GM23338 (cell line): ENCODE data around the gene ENTHD1. TPM values are rescaled to one million over a fixed set of nuclear protein-coding genes. Genes with fewer than 3 reads are reported as not detected.

Source experiments
- ATAC-seq: fragments of 200-7000 bp; cut with Tn5 transposase; 3 replicates; pipeline ENCODE4 v1.9.1; 2020
- DNase-seq: peaks from one replicate; pipeline ENCODE4 v3.0.0-alpha.2; 2015; ENCODE audit warnings: low spot score
- H2AFZ ChIP-seq: fragments of 200-600 bp; sonication (generic); 2 replicates; pipeline ENCODE4 v1.8.0; 2016; ENCODE audit warnings: antibody characterized with exemption, mild to moderate bottlenecking, moderate library complexity
- H3F3A ChIP-seq: fragments of 200-600 bp; sonication (generic); replicated peaks from 2 replicates; pipeline ENCODE4 v1.8.0; 2017; ENCODE audit warnings: antibody characterized with exemption, mixed run types, low read depth
- H3K27ac ChIP-seq: fragments of 200-600 bp; sonication (generic); 2 replicates; pipeline ENCODE4 v1.6.1; 2016; ENCODE audit warnings: low read depth
- H3K27me3 ChIP-seq: fragments of 200-600 bp; sonication (generic); 2 replicates; pipeline ENCODE4 v1.8.0; 2016; ENCODE audit warnings: mild to moderate bottlenecking, mixed run types, moderate library complexity; ENCODE audit not compliant: insufficient read depth
- H3K36me3 ChIP-seq: fragments of 200-600 bp; sonication (generic); 2 replicates; pipeline ENCODE4 v1.8.0; 2016; ENCODE audit warnings: mild to moderate bottlenecking; ENCODE audit not compliant: insufficient read depth
- H3K4me1 ChIP-seq: fragments of 200-600 bp; sonication (generic); 2 replicates; pipeline ENCODE4 v1.8.0; 2016; ENCODE audit warnings: mild to moderate bottlenecking, moderate library complexity; ENCODE audit not compliant: insufficient read depth
- H3K4me2 ChIP-seq: fragments of 200-600 bp; sonication (generic); 2 replicates; pipeline ENCODE4 v1.7.1; 2017; ENCODE audit warnings: mixed run types
- H3K4me3 ChIP-seq: fragments of 200-600 bp; sonication (generic); 2 replicates; pipeline ENCODE4 v1.6.1; 2016; ENCODE audit warnings: mixed run types
- H3K79me2 ChIP-seq: fragments of 200-600 bp; sonication (generic); replicated peaks from 2 replicates; pipeline ENCODE4 v1.8.0; 2017; ENCODE audit warnings: mild to moderate bottlenecking; ENCODE audit not compliant: insufficient read depth
- H3K9me2 ChIP-seq: fragments of 200-600 bp; sonication (generic); 2 replicates; pipeline ENCODE4 v1.8.0; 2017; ENCODE audit not compliant: insufficient read depth
- H4K20me1 ChIP-seq: fragments of 200-600 bp; sonication (generic); replicated peaks from 2 replicates; pipeline ENCODE4 v1.8.0; 2017; ENCODE audit warnings: mild to moderate bottlenecking; ENCODE audit not compliant: insufficient read depth
- H3K27ac Mint-ChIP-seq: 2 replicates; pipeline ENCODE4 v1.8.0; 2020; ENCODE audit warnings: inconsistent platforms, mild to moderate bottlenecking, moderate library complexity, mixed read lengths
- H3K27me3 Mint-ChIP-seq: 3 replicates; pipeline ENCODE4 v1.8.0; 2022; ENCODE audit warnings: low read depth, mild to moderate bottlenecking, moderate library complexity, mixed read lengths, inconsistent platforms; ENCODE audit not compliant: insufficient read depth, poor library complexity
- H3K36me3 Mint-ChIP-seq: 3 replicates; pipeline ENCODE4 v1.8.0; 2021; ENCODE audit warnings: low read depth, mild to moderate bottlenecking, inconsistent platforms, moderate library complexity, mixed read lengths
- H3K4me1 Mint-ChIP-seq: 3 replicates; pipeline ENCODE4 v1.8.0; 2020; ENCODE audit warnings: mild to moderate bottlenecking, inconsistent platforms, mixed read lengths
- H3K4me3 Mint-ChIP-seq: 3 replicates; pipeline ENCODE4 v1.8.0; 2021; ENCODE audit warnings: moderate library complexity, mild to moderate bottlenecking, inconsistent platforms, mixed read lengths
- H3K9me3 Mint-ChIP-seq: 3 replicates; pipeline ENCODE4 v1.8.0; 2020; ENCODE audit warnings: moderate library complexity, mild to moderate bottlenecking, inconsistent platforms, mixed read lengths
- EZH2phosphoT487 ChIP-seq: fragments of 200-600 bp; sonication (generic); IDR thresholded peaks from one replicate; pipeline ENCODE4 v1.8.1; 2018; ENCODE audit warnings: antibody characterized with exemption; ENCODE audit not compliant: unreplicated experiment
- NANOG ChIP-seq: IDR thresholded peaks from 2 replicates; pipeline ENCODE4 v1.6.1; 2016; ENCODE audit warnings: antibody characterized with exemption, borderline replicate concordance
- POLR2AphosphoS5 ChIP-seq: IDR thresholded peaks from 2 replicates; pipeline ENCODE4 v1.6.1; 2016; ENCODE audit warnings: antibody characterized with exemption, low read depth
- REST ChIP-seq: IDR thresholded peaks from one replicate; pipeline ENCODE4 v1.6.1; 2018; ENCODE audit warnings: antibody characterized with exemption; ENCODE audit not compliant: unreplicated experiment
- STAT1 ChIP-seq: IDR thresholded peaks from one replicate; pipeline ENCODE4 v1.6.1; 2016; ENCODE audit warnings: antibody characterized with exemption; ENCODE audit not compliant: unreplicated experiment
- ZNF114 ChIP-seq: fragments of 250-450 bp; sonication (Bioruptor Pico); IDR thresholded peaks from 2 replicates; pipeline ENCODE4 v1.5.0; 2020; ENCODE audit warnings: mild to moderate bottlenecking, moderate library complexity
- polyA plus RNA-seq: library from polyadenylated mRNA; unstranded; fragments of >200 nt; fragmentation: Nextera tagmentation; extraction: Ambion mirVana; gene quantifications from 2 replicates; pipeline ENCODE4 v1.2.1, GENCODE V29; 2016
- total RNA-seq: library from RNA; depleted of rRNA; stranded (reverse); fragments of >200 nt; shearing (Covaris generic); gene quantifications from 2 replicates; pipeline ENCODE4 v1.2.3, GENCODE V29; 2014
- TF ChIP-seq, protein P1 (sequence below), 2 experiments: fragments of 200-600 bp in 1 of 2; sonication (generic) in 1 of 2; conservative IDR thresholded peaks; 2 replicates each; pipeline versions ENCODE4 v1.5.1 to v1.6.1; 2016 to 2017; ENCODE audit warnings: antibody characterized with exemption in 2 of 2, low read depth in 2 of 2, mild to moderate bottlenecking in 2 of 2, moderate library complexity in 1 of 2
- TF ChIP-seq, protein P2 (sequence below): IDR thresholded peaks from 2 replicates; pipeline ENCODE4 v1.6.1; 2016; ENCODE audit warnings: antibody characterized with exemption

Gene ENTHD1
- total and polyA plus RNA-seq, 2 experiments from 2014 or later: not detected

- TF ChIP-seq REST (no peak), NANOG (no peak), STAT1 (no peak)
- TF ChIP-seq, protein P1, sequence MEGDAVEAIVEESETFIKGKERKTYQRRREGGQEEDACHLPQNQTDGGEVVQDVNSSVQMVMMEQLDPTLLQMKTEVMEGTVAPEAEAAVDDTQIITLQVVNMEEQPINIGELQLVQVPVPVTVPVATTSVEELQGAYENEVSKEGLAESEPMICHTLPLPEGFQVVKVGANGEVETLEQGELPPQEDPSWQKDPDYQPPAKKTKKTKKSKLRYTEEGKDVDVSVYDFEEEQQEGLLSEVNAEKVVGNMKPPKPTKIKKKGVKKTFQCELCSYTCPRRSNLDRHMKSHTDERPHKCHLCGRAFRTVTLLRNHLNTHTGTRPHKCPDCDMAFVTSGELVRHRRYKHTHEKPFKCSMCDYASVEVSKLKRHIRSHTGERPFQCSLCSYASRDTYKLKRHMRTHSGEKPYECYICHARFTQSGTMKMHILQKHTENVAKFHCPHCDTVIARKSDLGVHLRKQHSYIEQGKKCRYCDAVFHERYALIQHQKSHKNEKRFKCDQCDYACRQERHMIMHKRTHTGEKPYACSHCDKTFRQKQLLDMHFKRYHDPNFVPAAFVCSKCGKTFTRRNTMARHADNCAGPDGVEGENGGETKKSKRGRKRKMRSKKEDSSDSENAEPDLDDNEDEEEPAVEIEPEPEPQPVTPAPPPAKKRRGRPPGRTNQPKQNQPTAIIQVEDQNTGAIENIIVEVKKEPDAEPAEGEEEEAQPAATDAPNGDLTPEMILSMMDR (conservative IDR thresholded peaks at IDR 0.05; ENCODE audit: low read depth in 2 of 2): no peak
- TF ChIP-seq, protein P2, sequence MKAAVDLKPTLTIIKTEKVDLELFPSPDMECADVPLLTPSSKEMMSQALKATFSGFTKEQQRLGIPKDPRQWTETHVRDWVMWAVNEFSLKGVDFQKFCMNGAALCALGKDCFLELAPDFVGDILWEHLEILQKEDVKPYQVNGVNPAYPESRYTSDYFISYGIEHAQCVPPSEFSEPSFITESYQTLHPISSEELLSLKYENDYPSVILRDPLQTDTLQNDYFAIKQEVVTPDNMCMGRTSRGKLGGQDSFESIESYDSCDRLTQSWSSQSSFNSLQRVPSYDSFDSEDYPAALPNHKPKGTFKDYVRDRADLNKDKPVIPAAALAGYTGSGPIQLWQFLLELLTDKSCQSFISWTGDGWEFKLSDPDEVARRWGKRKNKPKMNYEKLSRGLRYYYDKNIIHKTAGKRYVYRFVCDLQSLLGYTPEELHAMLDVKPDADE: no peak
These were observed 147.8 kb downstream of the ENTHD1 start (continued) for GRCh38 chr22:39745789-39746188.

DNA sequence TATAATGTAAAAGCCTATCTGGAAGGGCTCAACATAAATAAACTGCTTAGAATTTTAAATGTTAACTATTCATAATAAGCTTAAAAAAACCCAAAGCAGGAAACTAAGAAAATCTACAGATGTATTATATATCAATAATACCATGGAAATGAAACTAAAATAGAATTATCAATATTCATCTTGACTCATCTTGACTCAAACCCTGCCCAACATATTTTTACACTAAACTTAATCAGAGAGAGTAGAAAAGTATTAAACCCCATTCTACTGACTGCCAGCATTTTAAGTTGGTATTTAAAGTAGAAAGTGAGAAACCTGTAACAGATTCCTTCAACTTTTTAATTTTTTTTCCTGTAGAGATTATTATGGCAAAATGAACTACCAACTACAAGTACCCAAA lies 149.2 kb downstream of the ENTHD1 start:
- no peaks in the 10 kb centered on the region for H3K4me1 Mint-ChIP-seq
- Histone ChIP-seq H3K9me2 (no peaks in the 10 kb centered on the region), H3K36me3 (no peaks in the 10 kb centered on the region), H3K4me1 (0 out of 2 replicates have a peak, but pooled peaks cover 2% of the 10 kb centered on the region), H2AFZ (no peak overlapping the region), H3K4me2 (no peak overlapping the region), H3K79me2 (no peaks in the 10 kb centered on the region), H3K27ac (no peak overlapping the region), H4K20me1 (no peaks in the 10 kb centered on the region), H3K27me3 (no peaks in the 10 kb centered on the region), H3F3A (no peaks in the 10 kb centered on the region), H3K4me3 (no peak overlapping the region)
- no peaks in the 10 kb centered on the region; the same call in 2 of the 3 replicates for H3K9me3 Mint-ChIP-seq
- H3K27ac Mint-ChIP-seq: no peak overlapping the region
- H3K4me3 Mint-ChIP-seq: no peak overlapping the region
- no peaks in the 10 kb centered on the region for H3K36me3 Mint-ChIP-seq
- peaks cover 3% of the 10 kb centered on the region for H3K27me3 Mint-ChIP-seq
- TF ChIP-seq ZNF114 (no peak), POLR2AphosphoS5 (no peak), STAT1 (no peak), EZH2phosphoT487 (no peak), NANOG (no peak)
- TF ChIP-seq, protein P1 (conservative IDR thresholded peaks at IDR 0.05; ENCODE audit: low read depth in 2 of 2): no peak
- TF ChIP-seq, protein P2: no peak
- ATAC-seq (no peak), DNase-seq (no peak)
